Measurements from ENCODE around the gene COPE.

Gene COPE

GRCh38 chr19:18889949-18890745 is 29.0 kb downstream of the COPE start:
- no peak for DNase-seq

GRCh38 chr19:18886972-18887371 is 32.2 kb downstream of the COPE start:
- DNase-seq = no peak

DNA sequence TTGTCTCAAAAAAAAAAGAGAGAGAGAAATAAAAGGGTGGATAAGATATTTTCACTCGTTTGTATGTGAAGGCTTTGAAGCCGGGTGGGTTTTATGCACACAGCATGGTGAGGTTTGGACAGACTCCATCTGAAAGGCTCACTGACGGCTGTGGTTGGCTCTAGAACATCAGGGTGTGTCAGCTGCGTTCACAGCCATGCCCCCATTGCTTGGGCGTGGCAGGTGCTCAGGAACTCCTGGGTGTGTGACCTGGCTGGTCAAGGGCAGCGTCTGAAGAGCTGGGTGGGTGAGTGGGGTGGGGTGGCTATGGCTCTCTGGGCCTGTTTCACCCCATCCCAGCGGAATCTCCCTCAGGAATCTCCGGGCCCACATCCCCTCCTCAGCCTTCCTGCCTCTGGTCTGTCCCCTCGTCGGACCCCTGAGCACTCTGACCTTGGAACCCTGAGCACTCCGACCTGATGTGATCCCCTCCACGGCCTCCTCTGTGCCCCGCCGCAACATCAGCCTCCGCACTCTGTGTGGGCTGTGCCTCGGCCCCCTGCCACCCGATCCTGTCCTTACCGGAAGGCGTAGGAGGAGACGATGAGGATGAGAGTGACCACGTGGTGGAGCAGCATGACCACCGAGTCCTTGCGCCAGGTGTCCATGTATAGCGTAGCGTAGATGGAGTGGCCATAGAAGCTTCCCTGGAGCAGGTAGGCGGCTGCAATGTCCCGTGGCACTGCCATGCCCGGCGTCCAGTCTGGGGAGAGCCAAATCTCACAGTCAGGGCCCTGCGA is 35.5 kb downstream of the COPE start:
- DNase-seq = no peak

DNA sequence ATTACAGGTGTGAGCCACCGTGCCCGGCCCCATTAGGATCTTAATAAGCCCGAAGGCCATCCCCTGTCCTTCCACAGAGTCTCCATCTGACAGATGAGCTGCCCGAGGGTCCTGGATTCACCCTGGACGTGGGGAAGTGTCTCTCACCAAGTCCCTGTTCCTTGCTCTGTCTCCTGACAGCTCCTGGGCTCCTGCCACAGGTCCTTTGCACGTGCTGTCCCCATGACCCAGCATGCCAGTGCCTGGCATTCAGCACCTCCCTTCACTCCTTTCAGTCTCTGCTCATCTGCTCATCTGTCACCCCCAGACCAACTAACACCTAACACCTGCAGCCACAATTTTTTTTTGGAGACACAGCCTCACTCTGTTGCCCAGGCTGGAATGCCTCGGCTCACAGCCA is 37.7 kb downstream of the COPE start:
- no peak for DNase-seq

GRCh38 chr19:18879579-18880373 is 39.4 kb downstream of the COPE start:
- DNase-seq = peak; percentile 82

DNA sequence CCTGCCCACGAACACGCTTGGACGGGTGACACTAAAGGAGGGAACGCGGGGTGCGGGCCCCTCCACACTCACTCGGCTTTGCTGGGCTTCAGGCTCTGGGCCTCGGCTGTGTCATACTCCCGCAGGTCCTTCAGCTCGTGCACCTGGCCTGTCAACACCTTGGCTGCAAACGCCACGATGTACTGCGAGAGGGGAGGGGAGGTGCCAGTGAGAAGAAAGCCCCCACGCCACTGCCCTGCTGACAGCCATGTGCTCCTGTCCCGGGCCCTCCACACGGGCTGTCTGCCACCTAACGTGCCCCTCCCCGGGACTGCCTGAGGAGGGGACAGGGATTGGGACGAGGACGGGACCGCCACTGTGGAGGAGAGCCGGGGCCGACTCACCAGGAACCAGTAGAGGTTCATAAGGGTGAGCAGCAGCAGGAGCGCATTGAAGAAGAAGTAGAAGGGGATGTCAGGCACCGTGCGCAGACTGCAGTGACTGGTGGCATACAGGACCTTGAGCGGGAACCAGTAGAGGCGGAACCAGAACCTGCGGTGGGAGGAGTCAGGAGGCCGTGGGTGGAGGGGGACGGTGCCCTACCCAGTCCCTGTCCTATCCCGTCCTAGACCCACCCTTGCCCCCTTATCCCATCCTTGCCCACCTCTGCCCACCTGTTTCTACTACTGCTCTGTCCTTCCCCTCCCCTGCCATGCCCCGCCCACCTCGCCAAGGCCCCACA is 40.2 kb downstream of the COPE start:
- peak; percentile 62 for DNase-seq

- DNase-seq = no peak
Measured at GRCh38 chr19:18878058-18878797, 41.0 kb downstream of the COPE start.

DNA sequence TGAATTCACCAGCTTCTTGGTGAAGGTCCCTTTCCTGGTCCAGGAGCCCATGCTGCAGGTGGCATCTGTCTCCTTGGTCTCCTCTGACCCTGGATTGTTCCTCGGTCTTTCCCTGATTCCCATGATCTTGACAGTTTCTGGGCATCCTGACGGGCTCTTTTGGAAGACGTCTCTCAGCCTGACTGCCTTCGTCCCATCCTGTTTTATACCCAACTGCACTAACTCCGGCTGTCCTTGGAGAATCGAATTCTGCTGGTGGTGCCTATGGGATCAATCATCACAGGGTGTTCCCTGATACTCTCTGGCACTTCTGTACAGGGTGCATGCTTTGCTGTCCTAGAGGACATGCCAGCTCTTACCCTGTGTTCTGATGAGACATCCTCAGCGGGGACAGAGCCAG is 42.3 kb downstream of the COPE start:
- DNase-seq = no peak

DNA sequence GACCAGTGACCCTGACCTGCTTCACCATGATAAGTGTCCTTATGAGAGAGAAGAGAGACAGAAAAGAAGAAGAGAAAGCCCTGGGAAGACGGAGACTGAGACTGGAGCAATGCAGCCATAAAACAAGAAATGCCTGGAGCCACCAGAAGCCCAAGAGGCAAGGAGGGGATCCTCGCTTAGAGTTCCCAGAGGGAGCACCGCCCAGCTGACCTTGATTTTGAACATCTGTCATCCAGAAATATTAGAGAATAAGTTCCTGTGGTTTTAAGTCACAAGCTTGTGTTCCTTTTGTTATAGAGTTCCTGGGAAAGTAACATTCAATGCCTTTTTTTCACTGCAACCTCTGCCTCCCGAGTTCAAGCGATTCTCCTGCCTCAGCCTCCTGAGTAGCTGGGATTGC is 43.5 kb downstream of the COPE start:
- DNase-seq = no peak

GRCh38 chr19:18871543-18871942 is 47.6 kb downstream of the COPE start:
- DNase-seq = peak; percentile 94

DNA sequence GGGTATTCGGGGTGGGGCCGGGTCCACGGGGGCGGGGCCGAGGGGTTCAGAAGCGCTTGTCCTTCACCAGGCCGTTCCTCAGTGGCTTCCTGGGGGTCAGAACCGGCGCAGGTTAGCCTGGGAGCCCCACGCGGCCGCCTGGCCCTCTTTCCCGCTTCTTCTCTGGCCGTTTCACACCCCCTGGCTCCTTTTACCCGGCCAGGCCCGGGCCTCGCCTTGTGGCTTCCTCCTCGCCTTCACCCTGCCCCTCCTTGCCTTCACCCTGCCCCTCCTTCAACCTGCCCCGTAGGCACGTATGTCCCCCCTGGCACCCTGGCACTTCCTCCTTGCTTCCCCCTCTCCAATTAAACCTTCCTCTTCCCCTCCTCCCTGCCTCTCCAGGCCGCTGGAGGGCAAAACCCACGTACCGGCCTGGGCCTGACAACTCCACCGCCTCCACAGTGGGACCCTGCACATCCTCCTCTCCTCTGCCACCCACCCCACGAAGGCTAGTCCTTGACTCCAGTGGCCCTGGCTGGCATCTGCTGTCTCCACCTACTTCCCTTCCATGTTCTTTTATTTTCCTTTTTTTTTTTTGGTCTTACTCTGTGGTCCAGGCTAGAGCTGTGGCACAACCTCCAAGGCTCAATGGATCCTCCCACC is 48.5 kb downstream of the COPE start:
- no peak for DNase-seq

GRCh38 chr19:18869781-18870530 is 49.2 kb downstream of the COPE start:
- DNase-seq = no peak

GRCh38 chr19:18869023-18869618 is 50.1 kb downstream of the COPE start:
- no peak for DNase-seq

GRCh38 chr19:18868380-18869022 is 50.7 kb downstream of the COPE start:
- no peak for DNase-seq

GRCh38 chr19:18867751-18868150 is 51.4 kb downstream of the COPE start:
- DNase-seq = no peak

GRCh38 chr19:18867199-18867598 is 52.0 kb downstream of the COPE start:
- DNase-seq = no peak

- no peak for DNase-seq
Measured at GRCh38 chr19:18866800-18867123, 52.4 kb downstream of the COPE start.

GRCh38 chr19:18865973-18866799 is 53.0 kb downstream of the COPE start:
- peak; percentile 82 for DNase-seq
